NT2/D1 (cell line): ENCODE results near the gene ITGA5.

ENCODE experiments used
- DNase-seq: peaks from one replicate; pipeline ENCODE4 v3.0.0-alpha.2; 2011; ENCODE audit warnings: low read depth, low spot score
- H3K27me3 ChIP-seq: 2 replicates; pipeline ENCODE4 v1.6.0; 2011; ENCODE audit warnings: mild to moderate bottlenecking; ENCODE audit not compliant: insufficient read length, insufficient read depth
- H3K36me3 ChIP-seq: 2 replicates; pipeline ENCODE4 v1.6.1; 2011; ENCODE audit warnings: mild to moderate bottlenecking, low read length, mixed read lengths; ENCODE audit not compliant: insufficient read depth, insufficient read length
- H3K4me1 ChIP-seq: 2 replicates; pipeline ENCODE4 v1.5.1; 2011; ENCODE audit not compliant: insufficient read depth, insufficient read length
- H3K4me3 ChIP-seq: 2 replicates; pipeline ENCODE4 v1.5.1; 2011; ENCODE audit warnings: low read depth; ENCODE audit not compliant: insufficient read length
- H3K9ac ChIP-seq: 2 replicates; pipeline ENCODE4 v1.6.0; 2011; ENCODE audit warnings: low read depth; ENCODE audit not compliant: insufficient read length
- H3K9me3 ChIP-seq: 2 replicates; pipeline ENCODE4 v1.5.1; 2011; ENCODE audit warnings: mild to moderate bottlenecking, low read length; ENCODE audit not compliant: insufficient read depth
- SUZ12 ChIP-seq: IDR thresholded peaks from 2 replicates; pipeline ENCODE4 v1.6.1; 2011; ENCODE audit not compliant: insufficient read length, insufficient read depth; ENCODE audit errors: extremely low read depth
- YY1 ChIP-seq: IDR thresholded peaks from 2 replicates; pipeline ENCODE4 v1.6.1; 2011; ENCODE audit not compliant: insufficient read length, insufficient read depth
- ZNF274 ChIP-seq: IDR thresholded peaks from 2 replicates; pipeline ENCODE4 v1.6.1; 2011; ENCODE audit warnings: mild to moderate bottlenecking, low read depth, low read length

The ITGA5 gene

GRCh38 chr12:54392485-54393206, 26.4 kb downstream of the ITGA5 start:
- Histone ChIP-seq H3K9ac (no peak overlapping the region), H3K27me3 (no peaks in the 10 kb centered on the region), H3K4me1 (peaks cover 28% of the 10 kb centered on the region), H3K9me3 (no peaks in the 10 kb centered on the region), H3K36me3 (peaks cover 38% of the 10 kb centered on the region), H3K4me3 (no peak overlapping the region)
- DNase-seq: no peak
- TF ChIP-seq ZNF274 (no peak), YY1 (no peak)

DNA sequence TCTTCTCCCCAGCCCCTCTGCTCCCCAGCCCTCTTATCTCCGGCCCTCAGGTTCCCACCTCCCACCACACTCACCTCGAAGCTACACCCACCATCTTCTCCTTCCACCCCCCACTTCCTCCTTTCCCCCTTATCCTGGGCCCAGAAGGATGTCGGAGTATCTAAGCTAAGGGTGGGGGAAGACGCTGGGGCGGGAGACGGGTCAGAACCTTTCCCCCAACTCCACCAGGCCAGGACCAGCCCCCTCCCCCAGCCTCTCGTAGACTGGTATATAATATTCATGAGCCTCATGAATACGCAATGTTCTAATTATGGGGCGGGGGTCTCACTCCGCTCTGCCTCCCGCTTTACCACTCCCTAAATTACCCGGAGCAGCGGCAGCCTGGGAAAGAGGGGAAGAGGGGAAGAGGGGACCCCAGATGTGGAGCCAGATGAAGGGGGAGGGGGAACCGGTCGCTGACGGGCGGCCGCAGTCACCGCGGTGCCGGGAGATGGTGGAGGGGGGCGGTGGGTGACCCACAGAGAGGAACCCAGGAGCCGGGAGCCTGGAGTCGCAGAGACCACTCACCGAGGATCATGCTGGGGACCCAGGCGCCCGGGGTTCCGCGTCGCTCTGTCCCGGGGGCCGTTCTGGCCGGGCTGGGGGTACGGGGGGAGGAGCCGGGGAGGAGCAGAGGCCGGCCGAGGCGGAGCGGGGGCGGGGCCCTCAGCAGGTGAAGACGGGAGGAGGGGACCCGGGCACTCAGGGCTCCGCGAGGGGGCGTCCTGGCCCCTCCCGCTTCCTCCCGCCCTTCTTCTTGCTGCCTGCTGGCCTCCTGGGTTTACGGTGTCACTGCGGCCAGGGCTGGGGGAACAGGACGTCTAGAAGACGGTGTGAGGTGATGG, 28.2 kb downstream of the ITGA5 start:
- TF ChIP-seq YY1: no peak
- TF ChIP-seq SUZ12: no peak
- peak overlapping the region; percentile 65 for H3K9ac ChIP-seq
- DNase-seq: peak; percentile 57
- peaks cover 39% of the 10 kb centered on the region for H3K4me1 ChIP-seq
- H3K27me3 ChIP-seq: no peaks in the 10 kb centered on the region
- H3K9me3 ChIP-seq: no peaks in the 10 kb centered on the region
- peaks cover 23% of the 10 kb centered on the region for H3K36me3 ChIP-seq
- H3K4me3 ChIP-seq: peak overlapping the region; percentile 75

- DNase-seq: no peak
- peaks cover 16% of the 10 kb centered on the region for H3K36me3 ChIP-seq
- peaks cover 42% of the 10 kb centered on the region for H3K4me1 ChIP-seq
- H3K4me3 ChIP-seq: peak overlapping the region; percentile 75
- H3K9ac ChIP-seq: peak overlapping the region; percentile 65
- no peaks in the 10 kb centered on the region for H3K9me3 ChIP-seq
- TF ChIP-seq SUZ12 (no peak), ZNF274 (no peak), YY1 (no peak)
- H3K27me3 ChIP-seq: no peaks in the 10 kb centered on the region
Observed at GRCh38 chr12:54390176-54390667, 28.8 kb downstream of the ITGA5 start.

DNA sequence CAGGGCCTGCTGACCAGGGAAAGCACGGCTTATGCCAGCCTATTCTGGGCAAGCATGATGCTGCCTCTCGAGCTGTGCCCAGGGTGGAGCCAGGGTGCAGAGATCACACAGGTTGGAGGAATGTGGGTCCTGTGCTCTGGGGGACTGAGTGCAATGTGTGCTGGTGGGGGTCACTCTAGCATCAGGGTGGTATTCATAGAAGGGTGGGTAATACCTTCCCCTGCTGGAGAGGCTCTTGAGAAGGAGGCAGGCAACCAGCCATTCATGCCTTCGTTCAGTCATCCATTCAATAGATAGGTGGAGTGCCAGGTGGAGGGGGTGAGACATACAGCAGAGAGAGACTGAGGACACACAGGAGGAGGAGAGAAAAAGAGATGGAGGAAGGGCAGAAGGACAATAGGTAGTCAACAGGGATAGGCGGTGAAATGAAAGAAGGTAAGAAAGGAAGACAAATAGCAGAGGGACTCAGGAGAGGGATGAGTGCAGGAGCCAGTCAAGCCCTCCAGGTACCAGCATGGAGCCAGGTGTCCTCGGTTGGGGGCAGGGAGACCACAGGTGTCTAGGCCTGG, 29.4 kb downstream of the ITGA5 start:
- TF ChIP-seq YY1 (no peak), ZNF274 (no peak), SUZ12 (no peak)
- peaks cover 45% of the 10 kb centered on the region for H3K4me1 ChIP-seq
- no peak for DNase-seq
- no peaks in the 10 kb centered on the region for H3K27me3 ChIP-seq
- H3K9me3 ChIP-seq: no peaks in the 10 kb centered on the region
- H3K4me3 ChIP-seq: peak overlapping the region; percentile 75
- H3K9ac ChIP-seq: peak overlapping the region; percentile 65
- H3K36me3 ChIP-seq: peaks cover 10% of the 10 kb centered on the region

DNA sequence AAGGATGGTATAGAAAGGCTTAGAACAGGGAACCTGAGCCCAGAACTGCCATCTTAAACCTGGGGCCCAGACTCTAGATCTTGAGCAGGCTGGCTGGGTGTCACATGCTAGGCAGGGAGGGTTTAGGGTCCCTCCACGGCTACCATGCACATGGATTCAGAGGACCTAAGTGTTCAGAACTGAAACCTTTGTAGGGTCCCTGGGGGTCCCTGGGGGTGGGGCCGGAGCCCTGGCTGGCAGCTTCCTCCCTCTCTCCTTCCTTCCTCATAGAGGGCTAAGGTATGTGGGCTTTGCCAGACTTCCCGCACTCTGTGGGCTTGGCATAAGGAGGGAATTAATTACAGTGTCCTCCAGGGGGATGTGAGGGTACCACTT, 29.9 kb downstream of the ITGA5 start:
- peak overlapping the region; percentile 18 for H3K9ac ChIP-seq
- no peak for DNase-seq
- peaks cover 51% of the 10 kb centered on the region for H3K4me1 ChIP-seq
- no peaks in the 10 kb centered on the region for H3K9me3 ChIP-seq
- no peak overlapping the region for H3K4me3 ChIP-seq
- TF ChIP-seq ZNF274: no peak
- no peak for TF ChIP-seq YY1
- TF ChIP-seq SUZ12: no peak
- peaks cover 5% of the 10 kb centered on the region for H3K36me3 ChIP-seq
- no peaks in the 10 kb centered on the region for H3K27me3 ChIP-seq

- no peak for DNase-seq
- Histone ChIP-seq H3K4me3 (no peak overlapping the region), H3K4me1 (peaks cover 52% of the 10 kb centered on the region), H3K27me3 (no peaks in the 10 kb centered on the region), H3K36me3 (no peaks in the 10 kb centered on the region), H3K9ac (peak overlapping the region; percentile 18), H3K9me3 (no peaks in the 10 kb centered on the region)
- TF ChIP-seq YY1 (no peak), SUZ12 (no peak), ZNF274 (no peak)
Observed at GRCh38 chr12:54388237-54389133, 30.6 kb downstream of the ITGA5 start.
